DMS153 treated with DMSO at 0.1 percent for 48 hours (cell line): ENCODE measurements around the gene MGAT5.

Experiments
- DNase-seq: peaks from one replicate; lab custom pipeline; 2025; ENCODE audit not compliant: unreplicated experiment; lab: John Stamatoyannopoulos, UW

Gene MGAT5

GRCh38 chr2:134231301-134231964, 22.4 kb upstream of the MGAT5 start:
- no peak for DNase-seq

- DNase-seq = no peak
Observed at GRCh38 chr2:134231965-134232340, 21.9 kb upstream of the MGAT5 start.

DNA sequence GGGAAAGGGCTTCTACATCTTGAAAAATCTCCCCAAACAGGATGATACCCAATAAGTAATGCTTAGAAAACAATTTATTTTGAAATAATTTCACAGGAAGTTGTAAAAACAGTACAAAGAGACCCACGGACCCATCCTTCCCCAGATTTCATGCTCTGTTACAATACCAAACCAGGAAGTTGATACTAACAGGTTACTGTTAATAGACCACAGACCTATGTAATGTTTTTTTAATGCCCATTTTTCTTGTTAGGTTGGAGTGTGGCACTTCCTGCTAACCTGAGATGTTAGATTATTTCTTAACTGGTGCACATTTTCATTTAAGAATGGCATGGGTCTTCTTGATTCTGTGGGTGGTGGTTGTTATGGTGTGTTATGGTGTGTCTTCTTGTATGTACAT, 21.4 kb upstream of the MGAT5 start:
- no peak for DNase-seq

DNA sequence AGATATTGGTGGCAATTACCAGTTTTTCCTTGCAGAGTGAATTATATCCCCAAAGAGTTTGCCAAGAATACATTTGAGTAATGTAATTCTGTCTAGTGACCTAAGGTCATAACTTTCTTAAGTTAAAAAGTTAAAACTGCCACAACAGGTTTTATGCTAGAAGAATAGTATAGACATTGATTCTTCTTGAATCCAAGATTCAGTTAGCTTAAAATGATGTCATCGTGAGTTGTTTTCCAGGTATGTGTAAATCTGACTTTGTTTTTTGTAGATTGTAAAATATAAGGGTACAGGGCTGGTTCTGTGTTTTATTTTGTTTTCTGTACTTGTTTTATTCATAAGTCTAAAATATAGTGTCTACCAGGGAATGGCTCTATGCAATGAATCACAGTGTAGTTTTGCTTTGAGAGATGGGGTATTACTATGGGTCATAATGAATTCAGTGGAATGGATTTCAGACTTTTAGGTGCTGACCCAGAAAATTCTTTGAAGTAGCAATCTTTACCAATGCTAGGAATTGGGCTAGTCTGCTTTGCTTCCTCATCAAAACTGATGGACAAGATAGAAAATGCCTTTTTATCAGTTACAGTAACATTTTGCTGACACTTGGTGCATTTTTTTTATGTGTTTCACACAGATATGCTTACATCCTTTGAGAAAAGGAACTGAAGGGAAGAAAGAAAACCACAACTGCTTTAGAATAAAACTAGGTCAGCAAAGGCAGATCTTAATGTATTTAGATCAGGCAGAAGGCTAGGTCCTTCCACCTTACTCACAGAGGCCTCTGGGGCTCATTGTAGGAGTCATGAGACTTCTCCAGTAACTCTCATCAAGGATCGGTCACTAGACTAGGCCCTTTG, 20.8 kb upstream of the MGAT5 start:
- DNase-seq = no peak

GRCh38 chr2:134233728-134234136, 20.1 kb upstream of the MGAT5 start:
- no peak for DNase-seq

DNA sequence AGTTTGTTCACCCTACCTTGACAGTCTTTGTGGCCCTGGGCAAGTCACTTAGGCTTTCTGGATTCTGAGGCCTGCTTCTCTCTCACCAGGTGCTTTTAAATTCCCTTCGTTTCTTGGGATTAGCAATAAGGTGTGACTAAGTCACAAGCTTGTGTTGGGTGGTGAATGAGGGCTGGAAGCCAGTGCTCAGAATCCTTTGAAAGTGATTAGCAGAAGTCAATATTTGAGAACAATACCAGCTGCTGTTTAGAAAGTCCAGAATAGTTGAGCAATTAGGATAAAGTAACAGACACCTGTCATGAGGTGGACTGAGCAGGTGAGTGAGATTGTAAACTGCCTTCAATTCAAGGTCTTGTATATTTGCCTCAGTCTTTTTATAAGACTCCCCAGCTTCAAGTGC, 19.3 kb upstream of the MGAT5 start:
- DNase-seq = no peak

DNA sequence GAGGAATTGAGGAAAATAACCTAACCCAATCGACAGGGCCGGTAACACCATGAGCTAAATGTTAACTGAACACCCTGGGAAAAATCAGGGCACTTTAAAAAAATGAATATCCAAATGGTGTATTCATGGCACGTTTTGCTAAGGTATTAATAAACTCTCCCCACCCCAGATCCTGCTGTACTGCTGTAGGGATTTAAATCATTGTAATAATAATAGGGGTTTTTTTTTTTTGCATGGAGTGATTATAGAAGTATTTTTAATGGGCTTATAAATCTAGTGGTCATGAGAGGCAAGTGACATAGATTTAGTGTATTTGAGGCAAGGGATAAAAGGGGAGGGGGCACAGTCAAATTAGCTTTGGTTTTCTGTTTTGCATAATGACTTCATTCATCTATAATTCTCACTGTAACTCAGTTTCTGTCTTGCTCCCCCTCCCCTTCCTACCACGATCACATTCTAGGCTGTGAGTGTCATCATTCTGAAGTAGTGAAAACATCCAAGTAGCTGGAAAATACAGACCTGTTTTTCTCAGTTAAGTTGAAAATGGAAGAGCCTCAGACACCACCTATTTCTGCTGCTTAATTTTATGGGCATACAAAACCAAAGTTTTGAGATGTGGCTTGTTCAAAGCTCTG, 18.2 kb upstream of the MGAT5 start:
- no peak for DNase-seq

GRCh38 chr2:134238371-134238770, 15.5 kb upstream of the MGAT5 start:
- DNase-seq = no peak

- no peak for DNase-seq
Observed at GRCh38 chr2:134240061-134240460, 13.8 kb upstream of the MGAT5 start.

- DNase-seq = no peak
Observed at GRCh38 chr2:134241911-134242310, 12.0 kb upstream of the MGAT5 start.

- no peak for DNase-seq
Observed at GRCh38 chr2:134243244-134243643, 10.6 kb upstream of the MGAT5 start.

DNA sequence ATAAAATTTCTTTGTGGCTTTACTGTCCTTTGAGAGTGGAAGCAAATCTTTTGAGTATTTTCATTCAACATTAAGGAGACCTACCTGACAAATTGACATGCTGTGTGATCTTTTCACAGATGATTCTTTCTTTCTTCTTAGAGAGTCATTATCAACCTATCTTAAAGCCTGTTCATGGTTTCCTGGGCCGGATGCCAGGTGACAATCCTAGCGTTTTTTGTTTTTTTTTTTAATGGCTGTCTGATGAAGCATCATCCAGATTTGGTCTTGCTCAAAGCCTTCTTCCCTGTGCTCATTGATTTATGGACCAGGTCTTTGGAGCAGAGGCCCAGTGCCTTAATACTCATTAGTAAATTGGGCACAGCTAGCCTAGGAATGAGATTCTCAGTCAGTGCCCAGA, 9.8 kb upstream of the MGAT5 start:
- DNase-seq = no peak

GRCh38 chr2:134244587-134244986, 9.3 kb upstream of the MGAT5 start:
- no peak for DNase-seq

GRCh38 chr2:134245340-134245984, 8.4 kb upstream of the MGAT5 start:
- DNase-seq = no peak

DNA sequence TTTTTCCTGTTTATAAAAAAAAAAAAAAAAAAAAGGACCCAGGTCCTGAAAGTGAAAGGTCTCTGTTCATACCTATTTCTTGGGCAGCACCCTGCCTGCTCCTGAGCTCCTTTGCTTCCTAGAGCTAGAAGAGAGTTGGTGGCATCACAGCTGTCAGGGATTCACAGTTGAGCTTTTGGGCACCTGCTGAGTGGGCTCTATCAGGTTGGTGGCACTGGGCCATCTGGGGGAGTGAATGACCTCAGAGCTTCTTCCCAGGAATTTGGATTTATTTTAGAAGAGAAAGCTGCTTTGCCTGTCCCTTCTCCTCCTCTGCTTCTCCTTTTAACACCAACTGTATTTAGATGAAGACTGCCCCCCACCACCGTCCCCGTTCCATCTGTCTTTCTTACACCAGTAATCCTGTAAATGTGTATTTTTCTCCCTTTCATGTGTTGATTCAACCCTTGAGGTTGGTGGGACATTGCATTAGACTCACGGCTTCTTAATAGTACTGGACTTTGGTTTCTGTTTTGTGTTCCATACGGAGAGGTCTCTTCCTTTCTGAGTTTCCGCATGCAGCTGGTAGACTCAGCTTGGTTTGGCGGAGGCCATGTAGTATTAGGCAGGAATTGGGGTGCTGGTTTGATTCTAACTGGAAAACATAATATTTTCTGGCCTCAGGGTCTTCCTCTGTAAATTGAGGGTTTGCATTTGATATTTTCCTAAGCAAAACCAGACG, 7.6 kb upstream of the MGAT5 start:
- no peak for DNase-seq

DNA sequence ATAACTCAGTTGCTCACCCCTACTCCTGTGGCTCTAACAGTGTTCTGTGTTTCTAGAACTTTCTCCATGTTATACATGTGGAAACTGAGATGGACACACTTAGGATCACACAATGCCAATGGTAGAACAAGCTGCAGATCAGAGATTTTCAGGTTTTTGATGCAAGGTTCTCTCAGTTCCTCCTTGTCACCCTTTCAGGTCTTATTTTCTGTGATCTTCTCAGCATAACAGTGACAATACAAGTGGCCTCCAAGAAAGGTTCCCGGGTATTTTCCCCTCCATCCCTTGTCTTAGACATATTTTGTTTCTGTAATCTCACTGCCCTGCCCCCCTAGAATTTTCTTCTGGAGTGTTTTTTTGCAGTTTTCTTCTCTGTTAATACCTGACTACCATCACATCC, 6.2 kb upstream of the MGAT5 start:
- DNase-seq = no peak

DNA sequence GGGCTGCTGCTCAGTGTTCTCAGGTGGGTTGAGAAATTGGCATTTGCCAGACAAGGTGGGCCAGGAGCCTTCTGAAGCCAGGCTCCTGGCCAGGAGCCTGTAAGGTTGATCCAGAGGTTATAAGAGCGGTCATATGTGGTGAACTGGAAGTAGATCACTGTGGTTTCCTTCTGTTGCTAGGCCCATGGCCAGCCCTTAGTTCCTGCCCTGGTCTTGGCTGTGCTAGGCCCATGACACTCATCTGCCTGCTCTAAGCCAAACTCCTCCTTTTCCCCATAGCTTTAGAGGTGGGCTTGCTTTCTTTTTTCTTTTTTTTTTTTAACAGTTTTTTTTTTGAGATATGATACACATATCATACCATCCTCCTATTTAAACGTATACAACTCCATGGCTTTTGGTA, 5.0 kb upstream of the MGAT5 start:
- DNase-seq = no peak

GRCh38 chr2:134249755-134250154, 4.1 kb upstream of the MGAT5 start:
- DNase-seq = no peak

DNA sequence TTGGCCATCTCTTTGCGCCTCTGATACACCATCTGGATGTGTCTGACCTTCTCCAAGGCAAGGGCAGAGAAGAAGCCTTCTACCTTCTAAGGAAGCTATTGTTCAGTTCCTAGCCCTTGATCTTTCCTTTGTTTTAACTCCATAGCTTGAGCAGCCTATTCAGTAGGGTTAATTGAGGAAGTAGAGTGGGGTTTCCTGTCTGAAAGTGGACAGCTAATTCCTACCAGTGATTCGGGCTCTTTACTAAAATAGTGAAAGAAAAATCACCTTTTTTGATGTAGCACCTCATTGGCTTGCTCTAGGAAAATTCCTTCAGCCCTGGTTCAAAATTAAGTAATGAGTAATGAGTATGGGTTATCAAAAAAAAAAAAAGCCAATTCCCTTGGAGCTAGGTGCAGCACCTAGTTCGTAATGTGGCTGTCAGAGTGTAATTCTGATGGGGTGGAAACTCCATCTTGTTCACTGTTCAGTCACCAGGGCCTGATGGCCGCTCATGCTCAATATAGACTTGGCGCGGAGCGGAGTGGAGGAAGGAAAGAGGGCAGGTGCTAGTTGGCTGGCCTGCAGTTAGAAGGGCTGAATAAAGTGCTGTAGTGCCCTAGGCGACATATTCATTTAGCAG, 2.9 kb upstream of the MGAT5 start:
- no peak for DNase-seq

DNA sequence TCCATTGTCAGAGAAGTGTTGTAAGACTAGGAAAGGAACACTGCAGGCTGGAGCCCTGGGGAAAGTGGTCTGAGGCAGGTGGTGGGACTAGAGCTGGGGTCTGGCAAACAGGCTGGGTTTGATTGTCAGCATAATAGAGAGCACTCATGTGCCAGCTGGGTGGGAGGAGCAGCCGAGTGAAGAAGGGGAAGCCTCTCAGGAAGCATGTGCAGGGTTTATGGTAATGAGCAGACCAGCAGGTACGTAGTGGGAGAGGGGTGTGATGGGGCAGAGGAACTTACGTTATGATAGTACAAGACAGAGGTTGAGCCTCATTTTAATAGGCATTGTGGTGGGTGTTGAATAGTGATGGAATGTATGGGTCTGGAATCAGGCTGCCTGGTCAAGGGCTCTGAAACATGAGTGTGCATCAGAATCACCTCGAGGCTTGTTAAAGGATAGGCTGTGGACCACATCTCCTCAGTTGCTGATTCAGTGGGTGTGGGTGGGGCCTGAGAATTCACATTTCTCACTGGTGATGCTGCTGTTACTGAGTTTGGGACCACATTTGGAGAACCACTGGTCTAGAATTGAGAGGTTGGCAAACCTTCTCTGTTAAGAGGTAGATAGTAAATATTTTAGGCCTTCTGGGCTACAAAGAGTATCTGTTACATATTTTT, 1.7 kb upstream of the MGAT5 start:
- no peak for DNase-seq
